ENCODE data around the gene PRR35.

DNA sequence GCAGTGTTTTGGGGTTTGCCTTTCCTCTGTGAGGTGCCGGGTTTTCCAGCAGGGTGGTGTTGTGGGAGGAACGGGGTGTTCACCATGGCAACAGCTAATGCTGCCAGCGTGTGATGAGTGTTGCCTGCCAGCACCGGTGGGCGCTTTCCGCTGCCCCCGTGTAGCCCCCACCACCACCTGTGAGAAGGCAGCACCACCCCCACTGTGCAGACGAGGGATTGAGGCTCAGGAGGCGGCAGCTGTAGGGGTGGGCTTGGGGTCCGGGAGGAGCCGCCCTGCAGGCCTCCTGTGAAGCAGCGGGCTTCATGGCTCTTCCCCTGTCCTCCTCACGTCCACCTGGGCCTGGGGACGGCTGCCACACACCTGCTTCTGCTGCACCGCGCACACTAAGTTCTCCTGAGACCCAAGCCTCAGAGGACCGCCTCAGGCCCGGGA is 34.9 kb downstream of the PRR35 start:
- no peak for TF ChIP-seq POLR2A (IDR thresholded peaks at IDR 0.05)
- TF ChIP-seq CTCF (IDR thresholded peaks at IDR 0.05) = no peak
